ENCODE data around the gene HGF. TPM values are rescaled to one million over a fixed set of nuclear protein-coding genes. Genes with fewer than 3 reads are reported as not detected.

Gene HGF
- total RNA-seq, 3 donors from 2014 or later, result 1.4 to 4.6 (median 3.2) TPM

GRCh38 chr7:81691199-81691821 lies 78.5 kb downstream of the HGF start:
- DNase-seq (no peak), ATAC-seq (no peak)
- no peaks in the 10 kb centered on the region for H3K36me3 ChIP-seq (ENCODE audit: low read depth)
- TF ChIP-seq, protein P1, sequence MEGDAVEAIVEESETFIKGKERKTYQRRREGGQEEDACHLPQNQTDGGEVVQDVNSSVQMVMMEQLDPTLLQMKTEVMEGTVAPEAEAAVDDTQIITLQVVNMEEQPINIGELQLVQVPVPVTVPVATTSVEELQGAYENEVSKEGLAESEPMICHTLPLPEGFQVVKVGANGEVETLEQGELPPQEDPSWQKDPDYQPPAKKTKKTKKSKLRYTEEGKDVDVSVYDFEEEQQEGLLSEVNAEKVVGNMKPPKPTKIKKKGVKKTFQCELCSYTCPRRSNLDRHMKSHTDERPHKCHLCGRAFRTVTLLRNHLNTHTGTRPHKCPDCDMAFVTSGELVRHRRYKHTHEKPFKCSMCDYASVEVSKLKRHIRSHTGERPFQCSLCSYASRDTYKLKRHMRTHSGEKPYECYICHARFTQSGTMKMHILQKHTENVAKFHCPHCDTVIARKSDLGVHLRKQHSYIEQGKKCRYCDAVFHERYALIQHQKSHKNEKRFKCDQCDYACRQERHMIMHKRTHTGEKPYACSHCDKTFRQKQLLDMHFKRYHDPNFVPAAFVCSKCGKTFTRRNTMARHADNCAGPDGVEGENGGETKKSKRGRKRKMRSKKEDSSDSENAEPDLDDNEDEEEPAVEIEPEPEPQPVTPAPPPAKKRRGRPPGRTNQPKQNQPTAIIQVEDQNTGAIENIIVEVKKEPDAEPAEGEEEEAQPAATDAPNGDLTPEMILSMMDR (IDR thresholded peaks at IDR 0.05), result no peak
- H3K4me1 ChIP-seq (ENCODE audit: low read depth), result no peaks in the 10 kb centered on the region
- no peaks in the 10 kb centered on the region for H3K9me3 ChIP-seq
- intact Hi-C loops (cut with DNase I, micrococcal nuclease), result no loop called here
- no peak overlapping the region for H3K4me3 ChIP-seq

- no peaks in the 10 kb centered on the region for H3K9me3 ChIP-seq
- intact Hi-C loops (cut with DNase I, micrococcal nuclease), result no loop called here
- ATAC-seq (no peak), DNase-seq (no peak)
- H3K4me3 ChIP-seq, result no peak overlapping the region
- TF ChIP-seq, protein P1 (IDR thresholded peaks at IDR 0.05), result no peak
- no peaks in the 10 kb centered on the region for H3K36me3 ChIP-seq (ENCODE audit: low read depth)
- no peaks in the 10 kb centered on the region for H3K4me1 ChIP-seq (ENCODE audit: low read depth)
Measured at GRCh38 chr7:81690688-81691087, 79.2 kb downstream of the HGF start.

DNA sequence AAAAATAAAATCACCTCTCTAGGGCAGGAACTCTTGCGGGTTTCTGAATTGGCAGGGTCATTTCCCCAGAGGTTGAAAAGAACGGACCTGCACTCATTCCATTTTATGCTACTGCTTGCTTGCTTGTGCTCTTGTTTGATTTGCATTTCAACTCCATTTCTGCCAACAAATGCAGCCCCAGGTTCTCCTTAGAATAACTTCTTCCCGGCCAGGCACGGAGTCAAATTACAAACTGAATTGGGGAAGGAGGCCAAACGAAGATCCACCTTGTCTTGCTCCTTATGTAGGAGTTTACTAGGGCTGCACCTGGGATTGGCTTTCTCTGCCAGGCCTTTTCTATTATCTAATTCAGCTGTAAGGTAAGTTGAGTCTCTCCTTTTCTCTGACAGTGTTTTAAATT lies 79.6 kb downstream of the HGF start:
- no peaks in the 10 kb centered on the region for H3K4me1 ChIP-seq (ENCODE audit: low read depth)
- intact Hi-C loops (cut with DNase I, micrococcal nuclease), result no loop called here
- no peak for ATAC-seq
- H3K36me3 ChIP-seq (ENCODE audit: low read depth), result no peaks in the 10 kb centered on the region
- TF ChIP-seq, protein P1 (IDR thresholded peaks at IDR 0.05), result no peak
- no peak overlapping the region for H3K4me3 ChIP-seq
- no peaks in the 10 kb centered on the region for H3K9me3 ChIP-seq
- DNase-seq, result no peak

GRCh38 chr7:81688622-81689411 lies 81.0 kb downstream of the HGF start:
- Histone ChIP-seq H3K4me1 (ENCODE audit: low read depth) (no peaks in the 10 kb centered on the region), H3K36me3 (ENCODE audit: low read depth) (no peaks in the 10 kb centered on the region), H3K9me3 (no peaks in the 10 kb centered on the region), H3K4me3 (no peak overlapping the region)
- ATAC-seq (no peak), DNase-seq (no peak)
- intact Hi-C loops (cut with DNase I, micrococcal nuclease), result no loop called here
- TF ChIP-seq, protein P1 (IDR thresholded peaks at IDR 0.05), result no peak

DNA sequence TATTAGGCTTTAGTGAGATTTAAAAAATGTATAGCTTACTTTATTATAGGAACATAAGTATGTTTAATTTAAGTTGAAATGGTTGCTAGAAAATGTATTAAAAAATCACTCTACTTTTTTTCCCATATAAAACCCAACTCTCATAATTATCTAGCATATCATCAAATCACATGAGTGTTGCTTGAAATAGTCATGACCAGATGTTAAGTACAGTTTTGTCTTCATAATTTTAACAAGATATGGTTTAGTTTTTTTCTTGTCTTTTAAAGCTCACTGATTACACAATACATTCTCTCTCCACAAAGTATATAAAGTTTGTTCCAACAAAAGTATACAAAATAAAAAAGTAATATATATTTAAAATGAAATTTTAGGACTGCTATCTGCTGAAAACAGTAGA lies 82.8 kb downstream of the HGF start:
- Histone ChIP-seq H3K4me1 (ENCODE audit: low read depth) (no peaks in the 10 kb centered on the region), H3K36me3 (ENCODE audit: low read depth) (no peaks in the 10 kb centered on the region), H3K9me3 (no peaks in the 10 kb centered on the region), H3K4me3 (no peak overlapping the region)
- TF ChIP-seq, protein P1 (IDR thresholded peaks at IDR 0.05), result no peak
- intact Hi-C loops (cut with DNase I, micrococcal nuclease), result no loop called here
- ATAC-seq (no peak), DNase-seq (no peak)
